Activated T-cell treated with anti-CD3 and anti-CD28 coated beads for 1 hour (primary cell): Measurements from ENCODE around the gene SSH3.

Experiments
- DNase-seq: peaks from one replicate; pipeline ENCODE4 v3.0.0-alpha.2; 2020; ENCODE audit warnings: low read depth

SSH3 gene

DNA sequence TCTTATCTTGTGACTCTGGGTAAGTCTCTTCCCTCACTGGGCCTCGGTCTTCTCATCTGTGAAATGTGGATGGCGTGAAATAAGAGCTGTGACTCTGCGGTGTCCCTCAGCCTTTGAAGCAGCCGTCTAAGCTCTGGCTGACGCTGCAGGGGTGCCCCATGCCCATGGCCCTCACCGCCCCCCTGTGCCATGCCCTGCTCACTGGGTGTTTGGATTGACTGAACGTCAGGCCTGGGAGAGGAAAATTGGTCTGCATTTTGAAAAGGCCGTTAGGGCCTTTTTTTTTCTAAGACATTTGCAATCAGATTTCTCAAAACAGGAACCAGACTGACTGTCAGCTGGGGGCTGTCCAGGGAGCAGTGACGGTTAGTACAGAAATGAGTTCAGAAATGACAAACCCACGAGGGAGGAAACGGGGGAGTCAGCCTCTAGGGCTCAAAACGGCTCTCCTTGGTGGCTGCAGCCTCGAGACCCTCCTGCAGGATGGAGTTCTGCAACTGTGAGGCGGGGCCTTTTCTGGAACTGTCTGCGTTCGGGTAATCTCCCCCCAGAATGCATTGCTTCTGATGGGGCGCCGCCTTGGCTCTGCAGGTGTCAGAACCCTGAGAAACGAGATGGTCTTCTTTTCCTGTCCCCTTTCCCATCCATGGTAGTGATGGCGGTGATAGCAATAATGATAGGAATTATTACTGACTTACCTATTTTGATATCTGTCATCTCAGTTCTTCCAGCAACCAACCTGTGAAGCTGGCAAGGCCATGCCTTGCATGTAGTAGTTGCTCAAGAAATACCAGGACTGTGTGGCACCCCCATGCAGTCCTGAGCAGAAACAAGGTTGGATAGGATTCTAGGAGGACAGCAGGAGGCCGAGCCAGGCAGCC, 35.0 kb upstream of the SSH3 start:
- DNase-seq, result peak; percentile 45

DNA sequence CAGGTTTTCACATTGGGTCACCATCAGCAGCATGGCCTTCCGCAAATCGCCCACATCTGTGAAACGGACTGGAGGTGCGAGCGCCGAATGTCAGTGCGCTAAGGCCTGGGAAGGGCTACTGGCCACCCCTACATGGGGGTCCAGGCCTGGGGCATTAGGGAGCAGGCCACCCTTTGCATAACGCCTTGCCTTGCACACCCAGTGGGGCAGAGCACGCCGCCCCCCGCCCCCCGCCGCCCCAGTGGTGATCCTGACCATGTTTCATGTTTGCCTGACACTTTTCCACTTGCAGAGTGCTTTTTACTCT, 34.4 kb upstream of the SSH3 start:
- no peak for DNase-seq

DNA sequence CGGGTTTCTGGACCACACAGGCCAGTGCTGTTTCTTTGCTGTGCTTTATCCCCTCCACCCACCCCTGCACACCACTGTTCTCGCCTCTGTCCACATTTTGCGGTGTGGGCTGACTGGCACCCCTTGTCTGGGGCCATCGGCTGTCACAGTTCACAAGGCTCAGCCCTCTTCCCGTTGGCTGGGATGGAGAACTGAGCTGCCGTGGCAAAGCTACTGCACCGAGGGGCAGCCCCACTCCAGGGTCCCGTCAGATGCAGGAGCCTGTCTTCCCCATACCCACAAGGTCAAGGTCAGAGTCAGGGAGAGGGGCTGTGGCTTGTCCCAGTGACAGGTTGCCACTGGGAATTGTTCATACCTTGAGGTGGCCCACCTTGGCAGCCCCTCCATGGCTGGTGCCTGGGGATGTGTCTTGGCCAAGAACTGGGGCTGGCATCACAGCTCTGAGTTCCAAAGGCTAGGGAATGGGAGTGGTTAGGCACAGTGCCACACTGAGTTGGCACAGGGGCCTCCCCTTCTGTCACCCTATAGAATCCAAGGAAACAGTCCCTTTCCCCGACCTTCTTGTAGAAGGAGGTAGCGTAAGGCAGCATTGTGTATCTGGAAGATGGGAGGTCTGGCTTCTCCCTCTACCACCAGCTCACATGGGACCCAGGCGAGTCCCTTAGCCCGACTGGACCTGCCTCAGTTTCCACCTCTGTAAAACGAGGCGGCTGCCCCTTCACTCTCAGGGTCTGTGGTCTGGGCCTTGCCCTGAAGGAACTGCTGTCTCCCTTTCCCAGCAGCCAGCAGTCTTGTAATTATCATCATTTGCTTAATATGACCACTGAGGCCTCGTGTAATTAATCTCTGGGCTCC, 33.7 kb upstream of the SSH3 start:
- DNase-seq, result no peak

DNA sequence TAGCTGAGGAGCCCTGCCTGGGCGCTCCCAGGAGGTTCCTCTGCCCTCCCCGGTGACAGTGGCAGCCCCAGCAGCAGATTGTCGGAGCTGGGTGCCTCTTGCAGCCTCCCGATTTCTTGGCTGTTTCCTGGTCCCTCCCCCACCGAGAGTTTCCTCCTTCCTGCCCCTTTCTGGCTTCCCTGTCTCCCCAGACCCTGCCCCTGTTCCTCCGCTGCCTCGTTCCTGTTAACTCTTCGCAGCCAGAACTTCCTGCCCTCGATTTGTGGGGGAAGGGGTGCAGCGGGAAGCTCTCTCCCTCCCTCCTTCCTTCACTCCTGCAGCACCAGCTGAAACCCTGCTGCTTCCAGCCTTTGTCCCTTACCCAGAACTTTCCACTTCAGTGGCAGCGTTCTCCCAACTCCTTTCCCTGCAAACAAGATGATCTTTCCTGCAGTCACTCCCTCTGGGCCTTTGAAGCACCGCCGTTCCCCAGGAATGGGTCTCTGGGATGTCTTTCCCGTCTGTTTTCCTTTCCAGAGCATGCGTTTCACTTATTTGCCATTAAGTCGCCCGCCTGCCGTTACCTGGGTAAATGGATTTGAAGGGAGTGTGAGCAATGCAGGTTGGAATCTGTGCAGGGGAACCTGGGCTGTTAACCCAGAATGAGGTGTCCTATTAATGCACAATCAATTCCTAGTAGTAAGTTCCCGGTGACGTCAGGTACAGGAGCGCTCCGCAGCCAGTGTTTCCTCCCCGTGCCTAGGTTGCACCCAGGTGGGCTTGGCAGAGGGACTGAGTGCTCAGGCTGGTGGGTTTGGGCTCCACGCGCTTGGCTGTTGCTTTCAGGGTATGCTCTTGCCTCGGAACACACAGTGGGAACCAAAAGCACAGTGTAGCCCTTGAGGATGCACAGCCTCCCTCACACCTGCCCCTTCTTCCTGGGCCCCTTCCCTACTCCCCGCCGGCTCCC, 32.8 kb upstream of the SSH3 start:
- no peak for DNase-seq

DNA sequence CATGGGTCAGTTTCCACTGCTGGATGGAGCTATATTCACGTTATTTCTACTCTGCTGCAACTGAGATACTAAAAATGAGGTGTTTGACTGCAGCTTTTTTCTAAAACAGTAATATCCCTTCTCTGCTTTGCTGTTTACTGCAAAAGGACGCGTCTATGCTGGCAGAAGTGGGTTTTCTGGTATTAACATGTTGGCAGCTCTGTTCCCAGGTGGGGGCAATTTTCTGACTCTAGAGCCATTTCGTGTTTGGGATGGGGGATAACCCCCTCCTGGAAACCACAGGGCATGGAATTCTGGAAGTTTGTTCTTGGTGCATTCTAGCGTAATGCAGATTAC, 32.2 kb upstream of the SSH3 start:
- no peak for DNase-seq

DNA sequence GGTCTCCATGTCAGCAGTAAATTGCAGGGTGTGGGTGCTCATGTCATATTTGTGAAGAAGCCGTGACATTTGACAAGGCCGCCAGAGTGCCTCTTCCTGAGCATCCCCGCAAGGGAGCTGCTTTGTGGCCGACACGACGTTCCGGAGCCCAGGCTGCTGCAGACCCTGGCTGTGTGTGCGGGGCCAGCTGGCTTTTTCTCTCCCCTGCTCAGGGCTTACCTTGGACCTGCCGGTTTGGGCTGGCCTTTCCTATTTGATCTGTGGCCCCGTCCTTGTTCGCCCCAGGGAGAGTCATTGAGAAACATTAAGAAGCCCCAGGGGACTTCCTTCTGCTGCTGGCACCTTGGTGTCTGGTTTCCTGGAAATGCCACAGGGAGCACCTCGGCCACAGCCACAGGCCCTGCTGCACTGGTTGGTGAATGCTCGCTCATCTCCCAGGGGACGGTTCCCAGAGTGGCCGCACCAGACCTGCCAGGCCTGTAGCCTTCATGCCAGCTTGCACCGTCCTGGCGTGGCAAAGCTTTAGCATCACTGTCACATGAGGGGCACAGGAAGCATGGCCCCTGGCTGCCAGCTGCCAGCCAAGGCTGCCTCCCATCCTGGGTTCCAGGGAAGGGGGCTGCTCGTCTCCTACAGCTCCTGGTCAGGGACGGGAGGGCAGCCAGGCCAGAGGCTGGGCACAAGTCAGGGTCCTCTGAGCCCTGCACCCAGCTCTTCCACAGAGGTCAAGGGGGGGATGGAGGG, 31.6 kb upstream of the SSH3 start:
- no peak for DNase-seq

DNA sequence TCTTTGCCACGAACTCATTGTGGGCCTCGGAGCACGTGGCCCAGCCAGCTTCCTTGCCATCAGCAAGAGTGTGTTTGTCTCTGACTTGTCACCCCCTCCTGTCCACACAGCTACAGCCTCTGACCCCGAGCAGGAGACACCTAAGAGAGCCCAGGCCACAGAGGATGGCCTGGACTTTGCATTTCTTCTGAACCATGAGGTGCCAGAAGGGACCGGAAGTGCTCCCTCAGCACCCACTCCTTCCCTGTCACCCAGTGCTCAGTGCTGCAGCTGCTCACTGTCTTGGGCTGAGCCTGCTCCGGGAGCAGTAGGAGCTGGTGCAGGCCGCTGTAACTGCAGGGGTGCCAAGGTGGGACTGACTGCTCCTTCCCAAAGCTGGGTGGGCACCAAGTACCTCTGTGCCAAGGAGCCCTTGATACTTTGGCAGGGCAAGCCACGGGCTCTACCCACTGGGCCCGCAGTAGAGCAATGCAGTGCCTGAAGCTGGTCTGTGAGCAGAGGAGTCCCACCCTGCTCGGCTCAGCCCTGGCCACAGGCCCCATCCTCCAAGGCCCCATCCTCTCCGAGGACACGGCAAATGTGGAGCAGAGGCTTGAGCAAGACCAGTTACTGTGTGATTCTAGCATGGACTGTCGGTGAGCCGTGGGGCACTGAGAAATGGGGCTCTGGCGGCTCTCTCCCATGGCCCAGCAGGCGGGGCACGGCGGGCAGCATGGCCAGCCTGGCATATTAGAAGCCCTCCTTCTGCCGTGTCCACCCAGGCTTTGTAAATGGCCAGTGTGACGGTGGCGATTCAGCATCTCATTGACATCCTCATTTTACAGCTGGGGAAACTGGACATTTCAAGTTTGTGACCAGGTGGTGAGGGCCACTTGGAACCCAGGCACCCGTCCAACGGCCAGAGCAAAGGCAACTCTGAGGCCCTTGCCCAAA, 30.7 kb upstream of the SSH3 start:
- no peak for DNase-seq

DNA sequence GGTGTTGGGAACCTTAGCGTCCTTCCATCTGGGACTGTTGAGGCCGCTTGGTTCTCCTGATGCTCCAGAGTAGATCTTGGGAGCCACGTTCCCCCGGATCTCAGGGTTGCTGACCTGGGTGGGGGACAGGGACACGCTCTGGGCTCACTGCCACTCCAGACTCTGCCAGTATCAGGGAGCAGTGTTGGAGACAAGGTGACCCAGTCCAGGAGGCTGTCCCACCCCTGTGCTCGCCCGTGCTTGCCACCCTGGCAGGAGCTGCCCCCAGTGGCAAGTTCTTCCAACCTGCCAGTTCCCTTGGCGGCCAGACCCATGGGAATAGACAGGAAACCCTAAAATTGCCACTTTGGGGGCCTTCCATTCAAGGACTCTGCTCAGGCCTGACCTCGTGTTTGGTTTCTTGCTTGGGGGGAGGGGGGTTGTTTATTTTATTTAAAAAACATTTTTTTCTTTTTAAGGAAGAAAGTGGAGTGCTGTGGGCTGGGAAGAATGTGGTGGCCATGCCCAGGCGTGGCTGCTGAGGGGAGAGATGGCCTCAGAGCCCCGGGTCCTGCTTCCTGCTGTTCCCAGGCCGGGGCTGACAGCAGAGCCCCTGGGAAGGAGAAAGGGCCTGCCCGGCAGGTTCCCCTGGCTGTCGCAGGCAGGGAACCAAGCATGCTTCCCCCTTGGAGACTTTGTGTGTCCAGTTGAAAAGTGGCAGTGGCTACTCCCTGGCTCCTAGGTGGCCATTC, 29.9 kb upstream of the SSH3 start:
- no peak for DNase-seq

DNA sequence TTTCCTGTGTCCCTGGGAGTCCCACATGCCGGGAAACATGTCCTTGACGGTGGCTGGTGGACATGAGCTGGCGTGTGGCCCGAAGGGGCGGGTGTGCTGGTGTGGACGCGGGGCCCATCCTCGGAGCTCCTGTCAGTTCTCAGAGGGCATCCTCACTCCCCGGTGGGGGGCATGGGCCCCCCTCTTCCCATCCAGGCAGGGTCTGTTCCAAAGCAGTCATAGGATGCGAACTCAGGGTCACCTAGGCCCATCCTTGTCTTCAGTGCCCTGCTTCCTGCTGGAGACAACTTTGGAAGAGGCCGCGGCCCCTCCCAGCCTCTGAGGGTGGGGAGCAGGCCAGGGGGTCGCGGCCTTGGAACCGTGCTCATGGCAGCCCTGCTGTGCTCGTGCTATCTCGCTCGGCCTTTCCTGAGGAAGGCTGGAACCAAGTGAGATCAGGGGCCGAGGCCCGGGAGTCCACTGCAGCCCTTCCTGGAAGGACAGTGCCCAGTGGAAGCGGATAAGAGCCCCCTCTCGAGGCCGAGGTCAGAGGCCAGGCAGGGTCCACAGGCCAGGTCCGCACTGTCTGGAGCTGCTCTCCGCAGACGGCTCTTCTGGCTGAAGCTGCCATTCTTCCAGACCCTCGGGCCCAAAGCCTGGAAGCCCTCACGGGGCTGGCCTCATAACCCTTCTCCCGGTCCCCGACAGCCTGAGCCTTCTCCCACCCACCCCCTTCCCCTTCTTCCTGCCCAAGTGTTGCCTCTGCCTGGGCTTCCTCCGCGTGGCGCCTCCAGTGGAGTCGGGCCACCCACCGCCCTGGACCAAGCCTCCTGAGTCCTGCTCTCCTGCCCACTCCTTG, 28.3 kb upstream of the SSH3 start:
- DNase-seq, result no peak

DNA sequence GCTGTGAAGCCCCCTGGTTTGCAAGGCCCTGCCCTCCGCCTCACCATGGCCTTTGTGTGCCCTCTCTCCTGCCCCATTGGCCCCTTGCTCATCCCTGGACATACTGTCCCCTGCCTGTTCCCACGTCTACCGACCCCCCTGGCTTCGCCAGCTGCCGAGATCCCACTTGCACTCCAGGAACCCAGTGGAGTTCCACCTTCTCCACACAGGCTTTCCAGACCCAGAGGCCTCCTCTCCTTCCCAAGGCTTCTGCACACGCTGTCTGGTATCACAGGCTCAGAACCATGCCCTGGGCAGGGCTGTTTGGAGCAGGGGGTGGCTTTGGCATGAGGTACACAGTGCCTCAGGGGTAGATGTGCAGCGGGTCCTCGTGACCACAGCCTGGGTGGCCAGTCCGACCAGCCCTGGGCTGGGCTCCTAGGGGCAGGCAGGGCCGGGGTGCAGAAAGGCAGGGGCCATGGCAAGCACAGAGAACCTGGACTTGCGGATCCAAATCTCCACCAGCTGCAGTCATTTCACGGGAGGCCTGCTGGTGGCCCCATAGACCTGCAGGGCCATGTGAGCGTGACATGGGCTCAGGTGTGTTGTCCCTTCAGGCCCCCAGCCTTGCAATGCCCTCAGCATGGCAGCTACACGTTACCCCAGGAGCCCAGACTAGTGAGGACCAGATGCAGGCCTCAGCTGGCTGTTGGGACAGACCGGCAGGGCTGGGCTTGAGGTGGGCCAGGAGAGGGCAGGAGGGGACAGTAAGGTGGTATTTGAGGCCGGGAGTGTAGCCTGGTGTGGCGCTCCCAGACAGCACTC, 27.5 kb upstream of the SSH3 start:
- DNase-seq, result no peak

DNA sequence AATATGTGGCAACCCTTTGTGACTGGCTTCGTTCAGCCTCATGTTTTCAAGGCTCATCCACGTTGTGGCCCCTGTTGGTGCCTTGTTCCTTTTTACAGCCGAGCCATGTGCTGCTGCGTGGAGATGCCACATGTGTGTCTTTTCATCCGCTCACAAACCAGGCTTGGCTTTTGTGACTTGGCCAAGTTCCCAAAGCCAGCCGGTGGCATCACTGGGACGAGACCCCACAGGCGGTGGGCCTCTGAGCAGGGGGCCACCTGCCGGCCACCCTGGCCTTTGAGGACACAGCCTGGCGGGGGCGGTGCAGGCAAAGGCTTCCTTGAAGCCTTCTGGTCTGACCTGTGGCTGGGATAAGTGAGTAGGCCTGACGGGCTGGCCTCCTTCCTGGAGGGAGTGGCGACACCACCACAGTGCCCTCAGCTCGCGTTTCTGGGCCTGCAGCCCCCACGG, 26.5 kb upstream of the SSH3 start:
- no peak for DNase-seq

DNA sequence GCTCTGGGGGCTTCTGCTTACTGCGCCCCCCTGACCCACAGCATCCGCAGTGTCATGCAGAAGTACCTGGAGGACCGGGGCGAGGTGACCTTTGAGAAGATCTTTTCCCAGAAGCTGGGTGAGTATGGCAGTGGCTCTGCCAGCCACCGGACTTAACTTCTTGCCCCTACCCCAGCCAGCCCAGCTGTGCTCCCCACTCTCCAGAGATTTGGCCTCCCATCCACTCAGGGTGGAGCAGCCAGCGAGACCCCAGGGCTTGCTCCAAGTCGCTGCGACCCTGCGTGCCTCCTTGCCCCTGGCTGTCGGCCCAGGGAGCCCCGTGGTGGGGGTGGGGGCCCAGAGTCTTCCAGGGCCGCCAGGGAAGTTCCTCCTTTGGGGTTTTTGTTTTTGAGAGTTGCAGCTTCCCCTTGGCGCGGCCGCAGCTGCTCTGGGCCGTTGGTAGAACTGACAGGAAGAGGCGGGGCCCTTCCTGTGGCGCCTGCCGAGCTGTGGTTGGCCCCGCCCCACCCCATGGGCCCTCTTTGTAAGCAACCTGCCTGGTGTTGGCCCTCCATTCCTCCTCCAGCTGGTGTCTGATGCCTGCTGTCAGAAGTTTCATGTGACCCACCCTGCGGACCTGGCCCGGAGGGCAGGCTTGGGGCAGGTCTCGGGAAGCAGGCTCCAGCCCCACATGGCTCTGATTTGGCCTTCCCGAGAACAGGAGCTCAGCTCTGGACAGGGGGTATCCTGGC, 25.9 kb upstream of the SSH3 start:
- DNase-seq, result peak; percentile 88

DNA sequence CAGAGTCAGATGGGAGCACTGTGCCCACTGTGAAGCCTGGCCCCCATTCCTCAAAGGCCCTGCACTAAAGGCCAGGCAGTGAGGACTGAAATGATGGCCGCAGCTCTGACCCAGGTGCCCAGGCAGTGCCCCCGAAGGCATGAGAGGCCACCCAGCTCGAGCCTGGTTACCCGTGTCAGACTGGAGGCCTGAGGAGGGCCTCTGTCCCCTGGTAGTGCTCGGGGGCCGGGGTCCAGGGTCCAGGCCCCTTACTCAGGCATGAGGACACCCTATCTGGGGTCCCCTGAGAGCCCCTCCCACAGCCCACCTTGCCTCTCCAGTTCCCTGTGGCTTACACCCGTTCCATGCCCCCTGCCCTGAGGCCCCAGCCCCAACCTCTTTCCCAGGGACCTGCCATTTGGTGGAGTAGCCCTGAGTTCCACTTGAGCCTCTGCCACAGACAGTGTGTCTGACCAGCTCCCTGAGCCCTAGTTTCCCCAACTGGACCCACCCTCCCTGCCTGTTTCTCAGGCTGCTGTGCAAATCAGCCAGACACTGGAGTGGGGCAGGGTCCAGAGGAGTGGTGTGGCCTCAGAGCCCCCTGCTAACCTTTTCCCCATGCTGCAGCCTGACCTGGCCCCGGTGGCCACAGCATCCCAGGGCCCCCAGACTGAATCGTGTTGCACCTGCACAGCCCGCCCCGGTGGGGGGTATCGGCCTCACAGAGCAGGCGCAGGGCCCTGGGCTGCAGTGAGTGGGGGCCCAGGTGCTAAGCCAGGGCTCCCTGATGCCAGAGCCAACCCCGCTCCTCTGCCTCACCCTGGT, 25.0 kb upstream of the SSH3 start:
- no peak for DNase-seq

DNA sequence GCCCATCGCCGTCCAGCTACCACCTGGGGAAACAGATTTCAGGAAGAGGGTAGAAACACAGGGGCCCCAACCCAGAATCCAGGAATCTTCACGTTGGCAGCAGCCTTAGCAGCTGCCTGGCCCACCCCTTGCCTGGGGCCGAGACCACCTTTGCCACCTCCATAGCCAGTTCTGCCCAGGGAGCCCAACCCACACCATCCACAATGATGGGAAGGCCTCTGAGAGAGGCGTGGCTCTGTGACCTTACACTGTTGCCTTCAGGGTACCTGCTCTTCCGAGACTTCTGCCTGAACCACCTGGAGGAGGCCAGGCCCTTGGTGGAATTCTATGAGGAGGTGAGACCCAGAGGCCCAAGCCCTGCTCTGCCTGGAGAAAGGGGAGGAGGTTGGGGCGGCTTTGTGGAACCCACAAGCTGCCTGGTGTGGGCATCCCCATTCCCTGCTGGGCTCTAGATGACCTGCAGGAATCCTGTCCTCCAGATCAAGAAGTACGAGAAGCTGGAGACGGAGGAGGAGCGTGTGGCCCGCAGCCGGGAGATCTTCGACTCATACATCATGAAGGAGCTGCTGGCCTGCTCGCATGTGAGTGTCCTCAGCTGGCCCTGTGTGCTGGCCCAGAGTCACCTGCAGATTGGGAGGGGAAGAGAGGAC, 24.3 kb upstream of the SSH3 start:
- DNase-seq, result no peak

DNA sequence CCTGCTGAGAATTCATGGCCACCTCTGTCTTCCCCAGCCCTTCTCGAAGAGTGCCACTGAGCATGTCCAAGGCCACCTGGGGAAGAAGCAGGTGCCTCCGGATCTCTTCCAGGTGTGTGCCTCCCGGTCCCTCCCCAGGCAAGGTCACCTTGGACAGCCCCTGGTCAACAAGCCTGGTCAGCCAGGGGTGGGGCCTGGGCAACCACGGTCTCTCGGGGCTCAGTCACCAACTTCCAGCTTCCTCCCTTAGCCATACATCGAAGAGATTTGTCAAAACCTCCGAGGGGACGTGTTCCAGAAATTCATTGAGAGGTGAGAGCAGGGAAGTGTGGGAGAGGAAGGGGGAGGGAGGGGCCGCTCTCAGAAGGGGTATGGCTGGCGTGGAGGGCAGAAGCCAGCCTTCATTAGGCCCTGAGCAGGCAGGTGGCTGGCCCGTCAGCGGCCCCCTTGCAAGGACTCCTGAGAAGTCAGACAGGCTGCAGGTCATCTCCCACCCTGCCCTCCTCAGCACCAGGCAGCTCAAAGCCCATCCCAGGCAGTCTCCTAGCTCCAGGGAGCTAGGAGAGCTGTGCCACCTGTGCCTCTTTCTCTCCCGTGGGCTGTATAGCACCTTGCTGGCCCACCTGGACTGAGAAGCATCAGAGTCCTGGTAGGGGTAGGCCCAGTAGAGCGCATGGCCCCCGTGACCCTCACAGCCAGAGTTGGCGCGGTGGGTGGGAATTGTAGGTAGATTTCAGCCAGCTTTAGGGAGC, 23.6 kb upstream of the SSH3 start:
- DNase-seq, result no peak
